Esophagus muscularis mucosa (tissue), 4 donors: ENCODE results near the gene EEF1E1.

Source experiments
- CTCF ChIP-seq, 3 experiments: fragments of 200-600 bp in 2 of 3; fragments of 450-650 bp in 1 of 3; sonication (generic) in 2 of 3; IDR thresholded peaks; one replicate each; pipeline ENCODE4 v1.5.1; 2017 to 2019; ENCODE audit warnings: antibody characterized with exemption in 3 of 3, mild to moderate bottlenecking in 2 of 3, moderate library complexity in 1 of 3
- EP300 ChIP-seq: sonication (generic); formaldehyde crosslinking; IDR thresholded peaks from one replicate; pipeline ENCODE4 v1.6.1; 2017; ENCODE audit warnings: antibody characterized with exemption
- POLR2A ChIP-seq: fragments of 450-650 bp; IDR thresholded peaks from one replicate; pipeline ENCODE4 v1.6.1; 2017; ENCODE audit warnings: antibody characterized with exemption, moderate library complexity, mild to moderate bottlenecking, low read depth

GRCh38 chr6:8043221-8043620 is 59.1 kb downstream of the EEF1E1 start:
- TF ChIP-seq EP300 (no peak), CTCF (IDR thresholded peaks at IDR 0.05) (no peak), POLR2A (no peak)
